Thyroid gland (tissue), 4 donors: ENCODE results near the gene PRR12. TPM values are rescaled to one million over a fixed set of nuclear protein-coding genes. Genes with fewer than 3 reads are reported as not detected.

Experiments
- DNase-seq, 2 donors: peaks; one replicate each; pipeline ENCODE4 v3.0.0-alpha.2; 2019
- H3K27ac ChIP-seq, 3 donors: fragments of 200-600 bp; sonication (generic); 1 replicate in 2 of 3; 2 replicates in 1 of 3; pipeline ENCODE4 v1.5.1; 2016 to 2019; ENCODE audit warnings: mild to moderate bottlenecking in 1 of 3, moderate library complexity in 1 of 3
- H3K27me3 ChIP-seq: fragments of 200-600 bp; sonication (generic); one replicate; pipeline ENCODE4 v1.5.1; 2019
- H3K36me3 ChIP-seq, 2 donors: fragments of 200-600 bp; sonication (generic); one replicate each; pipeline ENCODE4 v1.5.1; 2016 to 2019
- H3K4me1 ChIP-seq, 2 donors: fragments of 200-600 bp; sonication (generic); one replicate each; pipeline ENCODE4 v1.5.1; 2017 to 2019
- H3K4me3 ChIP-seq, 3 donors: fragments of 200-600 bp; sonication (generic); replicated peaks in 1 of 3; 1 replicate in 2 of 3; 2 replicates in 1 of 3; pipeline ENCODE4 v1.5.1; 2016; ENCODE audit warnings: mild to moderate bottlenecking in 1 of 3
- H3K9me3 ChIP-seq: fragments of 200-600 bp; sonication (generic); one replicate; pipeline ENCODE4 v1.5.1; 2017
- CTCF ChIP-seq, 6 experiments: fragments of 200-600 bp in 3 of 6; fragments of 450-650 bp in 3 of 6; sonication (generic) in 3 of 6; IDR thresholded peaks; one replicate each; pipeline ENCODE4 v1.5.1; 2016 to 2019; ENCODE audit warnings: antibody characterized with exemption in 6 of 6, mild to moderate bottlenecking in 2 of 6, inconsistent platforms in 1 of 6, moderate library complexity in 1 of 6
- POLR2A ChIP-seq, 2 donors: fragments of 450-650 bp; IDR thresholded peaks; one replicate each; pipeline ENCODE4 v1.6.1; 2017; ENCODE audit warnings: antibody characterized with exemption in 2 of 2, mild to moderate bottlenecking in 2 of 2, moderate library complexity in 1 of 2
- WGBS, 2 donors: methylation state at CpG; one replicate each; pipeline ENCODE4 v1.1.5; 2017; 5-methylcytosine and 5-hydroxymethylcytosine counted together
- intact Hi-C: fragments of 100-400 bp; cut with DNase I; formaldehyde crosslinking; loops from one replicate; pipeline ENCODE4 v1.15.1; 2023
- total RNA-seq, 4 donors: library from RNA; depleted of rRNA; stranded (reverse); fragments of >200 nt; gene quantifications; one replicate each; pipeline ENCODE4 v1.2.3, GENCODE V29; 2016

Gene PRR12
- total RNA-seq, result 10 to 100 TPM in 3 of 4 donors, 1 to 10 TPM in 1; 7.3 to 15.6 (median 12.4) TPM

- 0 to 1% methylated on average over 25 to 48 of the region's 66 CpGs for WGBS, 2 donors
- peaks cover 12 to 14% of the 10 kb centered on the region in 2 donors for H3K4me1 ChIP-seq
- peak within 1 kb of the TSS; percentile 81 to 94 (median 91) for H3K27ac ChIP-seq
- no peaks in the 10 kb centered on the region for H3K9me3 ChIP-seq
- TF ChIP-seq POLR2A (IDR thresholded peaks at IDR 0.05) (peak in 1 of 2 donors; percentile 34), CTCF (IDR thresholded peaks at IDR 0.05) (no peak)
- peak; percentile 57 to 63 for DNase-seq
- H3K4me3 ChIP-seq, result peak within 1 kb of the TSS; percentile 75 to 86 (median 75)
- H3K36me3 ChIP-seq, result peaks cover 13 to 19% of the 10 kb centered on the region in 2 donors
- intact Hi-C loops, result no loop called here
- no peaks in the 10 kb centered on the region for H3K27me3 ChIP-seq
Observed at GRCh38 chr19:49590971-49591730, at the start of gene PRR12. PRR12 (plus strand) TSS chr19:49591182; CDS start chr19:49591655, 473 bp downstream.

- H3K27me3 ChIP-seq, result no peaks in the 10 kb centered on the region
- intact Hi-C loops, result no loop called here
- no peak overlapping the region for H3K27ac ChIP-seq
- H3K4me1 ChIP-seq, result no peaks in the 10 kb centered on the region
- H3K9me3 ChIP-seq, result no peaks in the 10 kb centered on the region
- WGBS, 2 donors, result 94 to 97% methylated on average over 6 of the region's 6 CpGs
- DNase-seq, result no peak
- no peaks in the 10 kb centered on the region for H3K36me3 ChIP-seq
- no peak overlapping the region for H3K4me3 ChIP-seq
- no peak for TF ChIP-seq CTCF (IDR thresholded peaks at IDR 0.05)
- no peak for TF ChIP-seq POLR2A (IDR thresholded peaks at IDR 0.05)
Observed at GRCh38 chr19:49541914-49542313, 49.1 kb upstream of the PRR12 start.

GRCh38 chr19:49542446-49542845, 48.5 kb upstream of the PRR12 start:
- intact Hi-C loops, result no loop called here
- Histone ChIP-seq H3K9me3 (no peaks in the 10 kb centered on the region), H3K36me3 (no peaks in the 10 kb centered on the region), H3K27me3 (no peaks in the 10 kb centered on the region), H3K4me3 (no peak overlapping the region), H3K27ac (no peak overlapping the region), H3K4me1 (no peaks in the 10 kb centered on the region)
- 94 to 95% methylated on average over 16 of the region's 16 CpGs for WGBS, 2 donors
- no peak for TF ChIP-seq POLR2A (IDR thresholded peaks at IDR 0.05)
- no peak for DNase-seq

- H3K4me1 ChIP-seq, result no peaks in the 10 kb centered on the region
- intact Hi-C loops, result no loop called here
- H3K4me3 ChIP-seq, result no peak overlapping the region
- no peaks in the 10 kb centered on the region for H3K9me3 ChIP-seq
- no peaks in the 10 kb centered on the region for H3K36me3 ChIP-seq
- no peak for TF ChIP-seq CTCF (IDR thresholded peaks at IDR 0.05)
- no peak for TF ChIP-seq POLR2A (IDR thresholded peaks at IDR 0.05)
- no peak overlapping the region for H3K27ac ChIP-seq
- 85 to 95% methylated on average over 6 to 11 of the region's 14 CpGs for WGBS, 2 donors
- no peaks in the 10 kb centered on the region for H3K27me3 ChIP-seq
- no peak for DNase-seq
Observed at GRCh38 chr19:49543032-49543431, 48.0 kb upstream of the PRR12 start.

GRCh38 chr19:49544154-49544553, 46.8 kb upstream of the PRR12 start:
- Histone ChIP-seq H3K4me3 (no peak overlapping the region), H3K27ac (no peak overlapping the region), H3K36me3 (no peaks in the 10 kb centered on the region), H3K4me1 (no peaks in the 10 kb centered on the region), H3K27me3 (no peaks in the 10 kb centered on the region), H3K9me3 (no peaks in the 10 kb centered on the region)
- 86 to 87% methylated on average over 5 of the region's 5 CpGs for WGBS, 2 donors
- DNase-seq, result no peak
- TF ChIP-seq CTCF (IDR thresholded peaks at IDR 0.05), result no peak
- no peak for TF ChIP-seq POLR2A (IDR thresholded peaks at IDR 0.05)
- intact Hi-C loops, result no loop called here
